Heart left ventricle (tissue), 16 donors: ENCODE results near the gene HMCN2. TPM values are rescaled to one million over a fixed set of nuclear protein-coding genes. Genes with fewer than 3 reads are reported as not detected.

ENCODE experiments used
- ATAC-seq, 4 donors: fragments of 200-7000 bp; cut with Tn5 transposase; one replicate each; pipeline ENCODE4 v1.9.1; 2020 to 2022; ENCODE audit warnings: moderate library complexity in 4 of 4, mild to moderate bottlenecking in 3 of 4, moderate number of reproducible peaks in 1 of 4
- DNase-seq, 5 donors: peaks; one replicate each; pipeline ENCODE4 v3.0.0-alpha.2; 2020
- H3K27ac ChIP-seq, 12 donors: fragments of 200-600 bp; sonication (generic) in 4 of 12; one replicate each; pipeline versions ENCODE4 v1.5.0 to v1.8.0; 2016 to 2022; ENCODE audit warnings: mild to moderate bottlenecking in 2 of 12
- H3K27me3 ChIP-seq, 9 donors: fragments of 200-600 bp; sonication (generic) in 2 of 9; one replicate each; pipeline versions ENCODE4 v1.5.1 to v1.8.0; 2016 to 2022; ENCODE audit warnings: mild to moderate bottlenecking in 3 of 9
- H3K36me3 ChIP-seq, 9 donors: fragments of 200-600 bp; sonication (generic) in 2 of 9; one replicate each; pipeline versions ENCODE4 v1.5.0 to v1.8.0; 2018 to 2022; ENCODE audit warnings: mild to moderate bottlenecking in 2 of 9
- H3K4me1 ChIP-seq, 12 donors: fragments of 200-600 bp; sonication (generic) in 4 of 12; one replicate each; pipeline versions ENCODE4 v1.5.0 to v1.8.0; 2016 to 2022; ENCODE audit warnings: mild to moderate bottlenecking in 3 of 12
- H3K4me3 ChIP-seq, 12 donors: fragments of 200-600 bp; sonication (generic) in 4 of 12; one replicate each; pipeline versions ENCODE4 v1.5.0 to v1.8.0; 2017 to 2022; ENCODE audit warnings: mild to moderate bottlenecking in 9 of 12, moderate library complexity in 4 of 12
- H3K9me3 ChIP-seq, 12 donors: fragments of 200-600 bp; sonication (generic) in 4 of 12; one replicate each; pipeline versions ENCODE4 v1.5.0 to v1.8.0; 2016 to 2022; ENCODE audit warnings: mild to moderate bottlenecking in 1 of 12
- POLR2A ChIP-seq, 2 donors: fragments of 450-650 bp; IDR thresholded peaks; one replicate each; pipeline ENCODE4 v1.6.1; 2017; ENCODE audit warnings: antibody characterized with exemption in 2 of 2, mild to moderate bottlenecking in 2 of 2, moderate library complexity in 2 of 2
- WGBS, 4 donors: extraction: QIAGEN DNeasy Blood & Tissue Kit in 2 of 4; methylation state at CpG; one replicate each; pipeline versions ENCODE4 v1.1.5 to v1.1.7; 2013 to 2018; 5-methylcytosine and 5-hydroxymethylcytosine counted together
- intact Hi-C, 10 donors: fragments of 100-400 bp; cut with DNase I; formaldehyde crosslinking; loops; one replicate each; pipeline versions ENCODE4 v1.11.1 to v1.14.2; 2022
- polyA plus RNA-seq, 2 donors: library from polyadenylated mRNA; stranded (reverse); fragments of 200-250 nt; gene quantifications; one replicate each; pipeline ENCODE4 v1.2.3, GENCODE V29; 2013
- total RNA-seq, 9 donors: library from RNA; depleted of rRNA in 2 of 9; stranded (reverse); fragments of >200 nt in 2 of 9; fragmentation: NEBNext Ultra II Directional in 3 of 9; extraction: Animal tissue kit (Norgen Biotek cat#: 25700) in 3 of 9; gene quantifications; one replicate each; pipeline versions ENCODE4 v1.1.0 to v1.2.4, GENCODE V29; 2016 to 2023
- TF ChIP-seq, protein P1 (sequence below), 12 donors: fragments of 200-600 bp; sonication (generic) in 4 of 12; IDR thresholded peaks; one replicate each; pipeline versions ENCODE4 v1.5.0 to v1.8.0; 2018 to 2022; ENCODE audit warnings: antibody characterized with exemption in 12 of 12, mild to moderate bottlenecking in 5 of 12
- donor health status: ischemic (EF 13 %, LVEDD 7.1; RV severe dilation, severe dysfunction).
- donor health status: healthy with polysubstance abuse.
- donor health status: DM: no; HTN: yes; CAD: no.
- donor health status: DM: no; HTN: no; CAD: no.
- donor health status: ischemic (EF 25% LVEDD 6.9; RV normal size, moderate dysfunction).
- donor health status: ischemic (EF 25% LVEDD 5.7; RV mildly dilated, moderate dysfunction).
- donor health status: healthy.
- donor health status: DM: yes; HTN: yes; CAD: no.
- donor health status: ischemic (EF 35%, LVEDD 5.7; RV mildly dilated, moderate dysfunction).
- donor health status: nonischemic (EF 11% LVEDD 7.7; RV severe dilation, severe dysfunction).
- donor health status: DM: yes; HTN: yes; CAD: no.
- donor health status: PGD.
- donor health status: ischemic (EF 29% LVEDD 5.4; RV normal size, mild dysfunction).
- donor health status: nonischemic (EF 23%, LVEDD 6.1; RV moderate dilation, normal function).

The HMCN2 gene
- total and polyA plus RNA-seq, 11 donors: 2.3 to 10.4 (median 4.3) TPM

DNA sequence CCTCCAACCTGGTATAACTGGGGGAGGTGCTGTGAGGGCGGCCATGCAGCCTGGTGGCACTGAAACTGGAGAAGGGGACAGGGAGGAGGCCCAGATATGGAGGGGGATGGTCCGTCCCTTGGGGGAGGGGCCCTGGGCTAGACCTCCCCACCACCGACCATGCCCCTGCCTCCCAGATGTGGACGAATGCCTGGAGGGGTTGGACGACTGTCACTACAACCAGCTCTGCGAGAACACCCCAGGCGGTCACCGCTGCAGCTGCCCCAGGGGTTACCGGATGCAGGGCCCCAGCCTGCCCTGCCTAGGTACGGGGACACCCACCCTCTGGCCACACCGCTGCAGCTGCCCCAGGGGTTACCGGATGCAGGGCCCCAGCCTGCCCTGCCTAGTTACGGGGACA is 163.8 kb downstream of the HMCN2 start:
- no peaks in the 10 kb centered on the region for H3K9me3 ChIP-seq
- no peak overlapping the region for H3K4me3 ChIP-seq
- no peak for TF ChIP-seq POLR2A (IDR thresholded peaks at IDR 0.05)
- TF ChIP-seq, protein P1, sequence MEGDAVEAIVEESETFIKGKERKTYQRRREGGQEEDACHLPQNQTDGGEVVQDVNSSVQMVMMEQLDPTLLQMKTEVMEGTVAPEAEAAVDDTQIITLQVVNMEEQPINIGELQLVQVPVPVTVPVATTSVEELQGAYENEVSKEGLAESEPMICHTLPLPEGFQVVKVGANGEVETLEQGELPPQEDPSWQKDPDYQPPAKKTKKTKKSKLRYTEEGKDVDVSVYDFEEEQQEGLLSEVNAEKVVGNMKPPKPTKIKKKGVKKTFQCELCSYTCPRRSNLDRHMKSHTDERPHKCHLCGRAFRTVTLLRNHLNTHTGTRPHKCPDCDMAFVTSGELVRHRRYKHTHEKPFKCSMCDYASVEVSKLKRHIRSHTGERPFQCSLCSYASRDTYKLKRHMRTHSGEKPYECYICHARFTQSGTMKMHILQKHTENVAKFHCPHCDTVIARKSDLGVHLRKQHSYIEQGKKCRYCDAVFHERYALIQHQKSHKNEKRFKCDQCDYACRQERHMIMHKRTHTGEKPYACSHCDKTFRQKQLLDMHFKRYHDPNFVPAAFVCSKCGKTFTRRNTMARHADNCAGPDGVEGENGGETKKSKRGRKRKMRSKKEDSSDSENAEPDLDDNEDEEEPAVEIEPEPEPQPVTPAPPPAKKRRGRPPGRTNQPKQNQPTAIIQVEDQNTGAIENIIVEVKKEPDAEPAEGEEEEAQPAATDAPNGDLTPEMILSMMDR (IDR thresholded peaks at IDR 0.05): no peak
- H3K4me1 ChIP-seq: peaks cover 4 to 37% (median 17%) of the 10 kb centered on the region in 12 donors
- intact Hi-C loops: no loop called here
- no peak overlapping the region for H3K27ac ChIP-seq
- DNase-seq (peak in 1 of 5 donors; percentile 30), ATAC-seq (no peak)
- 83 to 97% (median 90%) methylated on average over 5 to 13 of the region's 13 CpGs for WGBS, 4 donors
- H3K36me3 ChIP-seq: no peaks in the 10 kb centered on the region
- H3K27me3 ChIP-seq: peaks cover 0 to 20% (median 10%) of the 10 kb centered on the region in 9 donors

DNA sequence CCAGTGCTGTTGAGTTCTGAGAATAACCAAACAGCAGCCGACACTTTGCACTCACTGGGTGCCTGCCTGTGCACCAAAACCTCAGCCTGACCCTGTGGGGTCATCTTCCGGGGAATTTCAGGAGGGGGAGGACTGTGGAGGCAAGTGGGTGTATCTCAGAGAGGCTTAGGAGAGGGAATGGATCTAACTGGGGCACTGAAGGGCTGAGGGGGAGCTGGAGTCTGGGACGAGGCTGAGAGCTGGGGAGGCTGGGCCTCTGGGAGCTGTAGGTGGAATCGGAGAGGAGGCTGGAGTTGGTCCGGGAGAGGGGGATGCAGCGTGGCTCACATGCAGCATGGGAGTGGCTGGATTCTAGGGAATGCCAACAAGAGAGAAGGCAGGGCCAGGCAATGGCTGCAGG is 164.3 kb downstream of the HMCN2 start:
- TF ChIP-seq, protein P1 (IDR thresholded peaks at IDR 0.05): no peak
- TF ChIP-seq POLR2A (IDR thresholded peaks at IDR 0.05): no peak
- 92 to 96% (median 94%) methylated on average over 6 of the region's 6 CpGs for WGBS, 4 donors
- DNase-seq: peak in 1 of 5 donors; percentile 41
- H3K9me3 ChIP-seq: no peaks in the 10 kb centered on the region
- intact Hi-C loops: no loop called here
- H3K27me3 ChIP-seq: peaks cover 0 to 23% (median 10%) of the 10 kb centered on the region in 9 donors
- no peak overlapping the region for H3K27ac ChIP-seq
- H3K4me3 ChIP-seq: no peak overlapping the region
- no peak for ATAC-seq
- H3K4me1 ChIP-seq: peaks cover 4 to 37% (median 17%) of the 10 kb centered on the region in 12 donors
- no peaks in the 10 kb centered on the region for H3K36me3 ChIP-seq

DNA sequence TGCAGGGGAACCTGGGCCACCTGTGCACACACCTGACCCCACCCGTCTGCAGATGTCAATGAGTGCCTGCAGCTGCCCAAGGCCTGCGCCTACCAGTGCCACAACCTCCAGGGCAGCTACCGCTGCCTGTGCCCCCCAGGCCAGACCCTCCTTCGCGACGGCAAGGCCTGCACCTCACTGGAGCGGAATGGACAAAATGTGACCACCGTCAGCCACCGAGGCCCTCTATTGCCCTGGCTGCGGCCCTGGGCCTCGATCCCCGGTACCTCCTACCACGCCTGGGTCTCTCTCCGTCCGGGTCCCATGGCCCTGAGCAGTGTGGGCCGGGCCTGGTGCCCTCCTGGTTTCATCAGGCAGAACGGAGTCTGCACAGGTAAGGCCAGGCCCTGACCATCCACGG is 164.7 kb downstream of the HMCN2 start:
- intact Hi-C loops: no loop called here
- ATAC-seq: no peak
- WGBS, 4 donors: 95 to 99% (median 97%) methylated on average over 5 to 18 of the region's 18 CpGs

DNA sequence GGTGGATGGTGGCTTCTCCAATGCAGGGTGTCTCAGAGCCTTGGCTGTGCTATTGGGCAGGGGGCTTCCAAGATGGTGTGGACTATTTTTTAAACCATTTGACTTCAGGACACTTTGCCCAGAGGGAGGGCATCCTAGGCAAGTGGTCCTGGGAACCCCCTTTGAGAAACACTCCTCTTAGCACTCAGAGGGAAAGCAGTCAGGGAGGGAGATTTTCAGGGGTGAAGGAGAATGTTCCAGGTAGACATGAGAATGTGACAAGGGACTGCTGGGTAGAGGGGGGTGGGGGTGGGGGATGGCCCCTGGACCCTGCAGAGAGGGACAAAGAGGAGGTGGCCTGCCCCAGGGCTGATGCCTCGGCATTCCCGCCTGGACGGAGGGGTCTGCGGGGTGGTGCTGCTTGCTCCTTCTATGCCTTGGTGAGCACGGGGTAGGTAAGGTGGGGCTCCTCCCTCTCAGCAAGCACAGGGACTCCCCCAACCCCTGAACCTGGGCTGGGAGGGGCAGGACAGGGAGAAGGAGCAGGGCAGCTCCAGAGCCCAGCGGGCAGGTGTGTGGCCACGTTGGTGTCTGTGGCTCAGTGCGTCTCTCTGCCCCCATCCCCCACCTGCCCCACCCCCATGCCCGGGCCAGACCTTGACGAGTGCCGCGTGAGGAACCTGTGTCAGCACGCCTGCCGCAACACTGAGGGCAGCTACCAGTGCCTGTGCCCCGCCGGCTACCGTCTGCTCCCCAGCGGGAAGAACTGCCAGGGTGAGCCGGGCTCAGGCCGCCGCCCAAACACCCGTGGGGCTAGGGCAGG is 165.4 kb downstream of the HMCN2 start:
- TF ChIP-seq, protein P1 (IDR thresholded peaks at IDR 0.05): no peak
- TF ChIP-seq POLR2A (IDR thresholded peaks at IDR 0.05): no peak
- H3K27ac ChIP-seq: no peak overlapping the region
- H3K9me3 ChIP-seq: no peaks in the 10 kb centered on the region
- H3K4me3 ChIP-seq: no peak overlapping the region
- no peaks in the 10 kb centered on the region for H3K36me3 ChIP-seq
- peaks cover 4 to 33% (median 16%) of the 10 kb centered on the region in 12 donors for H3K4me1 ChIP-seq
- 90 to 97% (median 96%) methylated on average over 5 to 22 of the region's 22 CpGs for WGBS, 4 donors
- intact Hi-C loops: no loop called here
- DNase-seq (peak in 2 of 5 donors; percentile 31 to 42), ATAC-seq (no peak)
- peaks cover 0 to 23% (median 10%) of the 10 kb centered on the region in 9 donors for H3K27me3 ChIP-seq

More for the DNA sequence above, 164.7 kb downstream of the HMCN2 start:
- no peak overlapping the region for H3K4me3 ChIP-seq
- peaks cover 0 to 23% (median 10%) of the 10 kb centered on the region in 9 donors for H3K27me3 ChIP-seq
- no peak overlapping the region for H3K27ac ChIP-seq
- H3K9me3 ChIP-seq: no peaks in the 10 kb centered on the region
- TF ChIP-seq POLR2A (IDR thresholded peaks at IDR 0.05): no peak
- TF ChIP-seq, protein P1 (IDR thresholded peaks at IDR 0.05): no peak
- no peaks in the 10 kb centered on the region for H3K36me3 ChIP-seq
- peak in 1 of 5 donors; percentile 14 for DNase-seq
- peaks cover 4 to 37% (median 17%) of the 10 kb centered on the region in 12 donors for H3K4me1 ChIP-seq
